MM.1S (cell line): ENCODE measurements around the gene UTS2R.

Source experiments
- CTCF ChIP-seq: fragments of 300-600 bp; sonication (generic); IDR thresholded peaks from 2 replicates; pipeline ENCODE4 v1.5.1; 2016; ENCODE audit warnings: antibody characterized with exemption, low read length, mixed read lengths
- EZH2 ChIP-seq: fragments of 300-600 bp; sonication (generic); optimal IDR thresholded peaks from 2 replicates; pipeline ENCODE3; 2017; ENCODE audit warnings: low read depth, mild to moderate bottlenecking, antibody characterized with exemption, low read length, mixed read lengths

DNA sequence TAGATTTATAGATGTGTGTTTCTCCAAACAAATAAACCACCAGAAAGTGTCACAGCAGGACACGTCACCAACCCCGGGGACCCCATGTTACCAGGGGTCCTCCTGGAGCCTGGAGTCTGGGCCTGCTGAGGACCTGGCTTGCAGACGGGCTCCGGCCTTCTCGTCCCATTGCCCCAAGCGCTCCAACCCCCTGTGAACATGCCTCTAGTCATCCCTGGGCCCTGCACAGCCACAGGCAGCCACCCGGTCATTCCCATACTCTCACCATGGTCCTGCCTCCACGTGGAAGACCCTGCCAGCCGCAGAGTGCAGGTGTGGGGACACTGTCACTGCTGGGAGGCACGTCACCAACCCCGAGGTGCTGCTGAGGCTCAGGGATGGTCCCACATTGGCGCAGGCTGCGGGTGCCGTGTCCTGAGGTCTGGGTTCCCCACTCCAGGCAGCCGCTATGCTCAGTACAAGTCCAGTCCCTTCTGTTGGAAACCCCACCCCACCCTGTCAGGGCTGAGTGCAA, 42.5 kb upstream of the UTS2R start:
- no peak for TF ChIP-seq EZH2
- TF ChIP-seq CTCF = no peak
